Measurements from ENCODE around the gene TBC1D1.

Gene TBC1D1

GRCh38 chr4:37928426-37929416, 37.8 kb downstream of the TBC1D1 start:
- Histone ChIP-seq H3K4me3 (ENCODE audit: insufficient read depth in 1 of 2, low read depth in 1 of 2, low read length in 2 of 2) (no peak overlapping the region), H2BK15ac (ENCODE audit: low read depth, poor library complexity, severe bottlenecking) (no peak overlapping the region), H3K4ac (ENCODE audit: low read depth in 1 of 2, low read length in 2 of 2) (no peak overlapping the region), H2BK5ac (ENCODE audit: low read depth, low read length, poor library complexity, severe bottlenecking) (no peak overlapping the region), H3K18ac (ENCODE audit: low read depth in 1 of 2, low read length in 2 of 2) (no peak overlapping the region), H3K4me1 (ENCODE audit: control insufficient read depth, insufficient read depth, low read depth, low read length) (no peaks in the 10 kb centered on the region), H3K4me2 (ENCODE audit: low read length, poor library complexity, severe bottlenecking) (no peak overlapping the region), H3K9me3 (ENCODE audit: control insufficient read depth, low read length) (no peaks in the 10 kb centered on the region), H3K27ac (ENCODE audit: low read length, poor library complexity, severe bottlenecking) (no peak overlapping the region), H3K9ac (ENCODE audit: low read length) (no peak overlapping the region), H3K23ac (ENCODE audit: low read length in 2 of 2) (no peak overlapping the region), H2AFZ (ENCODE audit: low read depth, low read length) (no peak overlapping the region), H2AK5ac (ENCODE audit: low read length, severe bottlenecking) (no peak overlapping the region), H4K91ac (ENCODE audit: low read length) (no peak overlapping the region), H3K14ac (ENCODE audit: low read length in 2 of 2) (no peak overlapping the region), H3K79me1 (replicated peaks; ENCODE audit: low read length, poor library complexity, severe bottlenecking) (no peaks in the 10 kb centered on the region), H2BK120ac (ENCODE audit: low read depth, low read length) (no peak overlapping the region), H3K36me3 (ENCODE audit: control insufficient read depth in 1 of 2, insufficient read depth in 2 of 2, low read depth in 1 of 2, low read length in 2 of 2) (no peaks in the 10 kb centered on the region), H4K8ac (ENCODE audit: low read length) (no peak overlapping the region), H3K27me3 (ENCODE audit: control insufficient read depth in 1 of 2, insufficient read depth in 1 of 2, low read length in 2 of 2) (peaks cover 6 to 37% of the 10 kb centered on the region in 2 experiments), H2BK12ac (ENCODE audit: low read length in 2 of 2) (no peak overlapping the region)
- no peak for DNase-seq
- 84% methylated on average over 12 of the region's 12 CpGs for WGBS

GRCh38 chr4:37934096-37934495, 43.2 kb downstream of the TBC1D1 start:
- DNase-seq = no peak
- H2AFZ ChIP-seq (ENCODE audit: low read depth, low read length) = no peak overlapping the region
- H2BK12ac ChIP-seq (ENCODE audit: low read length in 2 of 2) = no peak overlapping the region
- no peak overlapping the region for H2BK5ac ChIP-seq (ENCODE audit: low read depth, low read length, poor library complexity, severe bottlenecking)
- no peak overlapping the region for H3K4ac ChIP-seq (ENCODE audit: low read depth in 1 of 2, low read length in 2 of 2)
- no peak overlapping the region for H3K27ac ChIP-seq (ENCODE audit: low read length, poor library complexity, severe bottlenecking)
- H3K14ac ChIP-seq (ENCODE audit: low read length in 2 of 2) = no peak overlapping the region
- no peaks in the 10 kb centered on the region for H3K4me1 ChIP-seq (ENCODE audit: control insufficient read depth, insufficient read depth, low read depth, low read length)
- no peak overlapping the region for H2BK120ac ChIP-seq (ENCODE audit: low read depth, low read length)
- no peaks in the 10 kb centered on the region for H3K9me3 ChIP-seq (ENCODE audit: control insufficient read depth, low read length)
- 90% methylated on average over 8 of the region's 8 CpGs for WGBS
- H3K4me3 ChIP-seq (ENCODE audit: insufficient read depth in 1 of 2, low read depth in 1 of 2, low read length in 2 of 2) = no peak overlapping the region
- no peaks in the 10 kb centered on the region for H3K36me3 ChIP-seq (ENCODE audit: control insufficient read depth in 1 of 2, insufficient read depth in 2 of 2, low read depth in 1 of 2, low read length in 2 of 2)
- H3K27me3 ChIP-seq (ENCODE audit: control insufficient read depth in 1 of 2, insufficient read depth in 1 of 2, low read length in 2 of 2) = peaks cover 12 to 33% of the 10 kb centered on the region in 2 experiments
- no peak overlapping the region for H3K18ac ChIP-seq (ENCODE audit: low read depth in 1 of 2, low read length in 2 of 2)
- no peak overlapping the region for H3K9ac ChIP-seq (ENCODE audit: low read length)
- no peak overlapping the region for H4K91ac ChIP-seq (ENCODE audit: low read length)
- H2AK5ac ChIP-seq (ENCODE audit: low read length, severe bottlenecking) = no peak overlapping the region
- H2BK15ac ChIP-seq (ENCODE audit: low read depth, poor library complexity, severe bottlenecking) = no peak overlapping the region
- no peak overlapping the region for H3K4me2 ChIP-seq (ENCODE audit: low read length, poor library complexity, severe bottlenecking)
- H3K23ac ChIP-seq (ENCODE audit: low read length in 2 of 2) = no peak overlapping the region
- no peaks in the 10 kb centered on the region for H3K79me1 ChIP-seq (replicated peaks; ENCODE audit: low read length, poor library complexity, severe bottlenecking)
- no peak overlapping the region for H4K8ac ChIP-seq (ENCODE audit: low read length)

GRCh38 chr4:37934609-37935008, 43.7 kb downstream of the TBC1D1 start:
- no peak overlapping the region for H3K4me3 ChIP-seq (ENCODE audit: insufficient read depth in 1 of 2, low read depth in 1 of 2, low read length in 2 of 2)
- H2AK5ac ChIP-seq (ENCODE audit: low read length, severe bottlenecking) = no peak overlapping the region
- H3K4me2 ChIP-seq (ENCODE audit: low read length, poor library complexity, severe bottlenecking) = no peak overlapping the region
- H3K36me3 ChIP-seq (ENCODE audit: control insufficient read depth in 1 of 2, insufficient read depth in 2 of 2, low read depth in 1 of 2, low read length in 2 of 2) = no peaks in the 10 kb centered on the region
- H3K14ac ChIP-seq (ENCODE audit: low read length in 2 of 2) = no peak overlapping the region
- H2BK15ac ChIP-seq (ENCODE audit: low read depth, poor library complexity, severe bottlenecking) = no peak overlapping the region
- H3K27ac ChIP-seq (ENCODE audit: low read length, poor library complexity, severe bottlenecking) = no peak overlapping the region
- DNase-seq = no peak
- no peak overlapping the region for H4K91ac ChIP-seq (ENCODE audit: low read length)
- no peak overlapping the region for H3K4ac ChIP-seq (ENCODE audit: low read depth in 1 of 2, low read length in 2 of 2)
- no peak overlapping the region for H4K8ac ChIP-seq (ENCODE audit: low read length)
- H3K18ac ChIP-seq (ENCODE audit: low read depth in 1 of 2, low read length in 2 of 2) = no peak overlapping the region
- no peak overlapping the region for H2BK12ac ChIP-seq (ENCODE audit: low read length in 2 of 2)
- no peaks in the 10 kb centered on the region for H3K4me1 ChIP-seq (ENCODE audit: control insufficient read depth, insufficient read depth, low read depth, low read length)
- H3K23ac ChIP-seq (ENCODE audit: low read length in 2 of 2) = no peak overlapping the region
- no peak overlapping the region for H2AFZ ChIP-seq (ENCODE audit: low read depth, low read length)
- 80% methylated on average over 3 of the region's 3 CpGs for WGBS
- H3K9ac ChIP-seq (ENCODE audit: low read length) = no peak overlapping the region
- H3K79me1 ChIP-seq (replicated peaks; ENCODE audit: low read length, poor library complexity, severe bottlenecking) = no peaks in the 10 kb centered on the region
- peaks cover 9 to 28% of the 10 kb centered on the region in 2 experiments for H3K27me3 ChIP-seq (ENCODE audit: control insufficient read depth in 1 of 2, insufficient read depth in 1 of 2, low read length in 2 of 2)
- no peak overlapping the region for H2BK5ac ChIP-seq (ENCODE audit: low read depth, low read length, poor library complexity, severe bottlenecking)
- H2BK120ac ChIP-seq (ENCODE audit: low read depth, low read length) = no peak overlapping the region
- no peaks in the 10 kb centered on the region for H3K9me3 ChIP-seq (ENCODE audit: control insufficient read depth, low read length)

- H3K4me1 ChIP-seq (ENCODE audit: control insufficient read depth, insufficient read depth, low read depth, low read length) = no peaks in the 10 kb centered on the region
- WGBS = 87% methylated on average over 4 of the region's 4 CpGs
- no peak overlapping the region for H3K4me2 ChIP-seq (ENCODE audit: low read length, poor library complexity, severe bottlenecking)
- H2AFZ ChIP-seq (ENCODE audit: low read depth, low read length) = no peak overlapping the region
- no peak overlapping the region for H2BK15ac ChIP-seq (ENCODE audit: low read depth, poor library complexity, severe bottlenecking)
- H3K79me1 ChIP-seq (replicated peaks; ENCODE audit: low read length, poor library complexity, severe bottlenecking) = no peaks in the 10 kb centered on the region
- H3K14ac ChIP-seq (ENCODE audit: low read length in 2 of 2) = no peak overlapping the region
- DNase-seq = no peak
- no peak overlapping the region for H3K18ac ChIP-seq (ENCODE audit: low read depth in 1 of 2, low read length in 2 of 2)
- H4K8ac ChIP-seq (ENCODE audit: low read length) = no peak overlapping the region
- no peak overlapping the region for H2BK120ac ChIP-seq (ENCODE audit: low read depth, low read length)
- no peaks in the 10 kb centered on the region for H3K9me3 ChIP-seq (ENCODE audit: control insufficient read depth, low read length)
- no peaks in the 10 kb centered on the region for H3K36me3 ChIP-seq (ENCODE audit: control insufficient read depth in 1 of 2, insufficient read depth in 2 of 2, low read depth in 1 of 2, low read length in 2 of 2)
- H3K9ac ChIP-seq (ENCODE audit: low read length) = no peak overlapping the region
- H4K91ac ChIP-seq (ENCODE audit: low read length) = no peak overlapping the region
- no peak overlapping the region for H3K4me3 ChIP-seq (ENCODE audit: insufficient read depth in 1 of 2, low read depth in 1 of 2, low read length in 2 of 2)
- H3K23ac ChIP-seq (ENCODE audit: low read length in 2 of 2) = no peak overlapping the region
- no peak overlapping the region for H2BK12ac ChIP-seq (ENCODE audit: low read length in 2 of 2)
- H3K27ac ChIP-seq (ENCODE audit: low read length, poor library complexity, severe bottlenecking) = no peak overlapping the region
- H3K27me3 ChIP-seq (ENCODE audit: control insufficient read depth in 1 of 2, insufficient read depth in 1 of 2, low read length in 2 of 2) = peaks cover 9 to 24% of the 10 kb centered on the region in 2 experiments
- no peak overlapping the region for H2BK5ac ChIP-seq (ENCODE audit: low read depth, low read length, poor library complexity, severe bottlenecking)
- H3K4ac ChIP-seq (ENCODE audit: low read depth in 1 of 2, low read length in 2 of 2) = no peak overlapping the region
- no peak overlapping the region for H2AK5ac ChIP-seq (ENCODE audit: low read length, severe bottlenecking)
Measured at GRCh38 chr4:37935026-37935425, 44.1 kb downstream of the TBC1D1 start.

Measured in mesenchymal stem cell (in vitro differentiated cells and primary cell).